HG02970 (cell line): Measurements from ENCODE around the gene CACNA2D1.

Source experiments
- ATAC-seq: cut with Tn5 transposase; IDR thresholded peaks from one replicate; pipeline ENCODE4 v1.9.1; 2021; ENCODE audit warnings: mild to moderate bottlenecking, moderate library complexity, moderate number of reproducible peaks; ENCODE audit not compliant: unreplicated experiment, low FRiP score

Gene CACNA2D1

GRCh38 chr7:82078807-82079206 is 364.8 kb downstream of the CACNA2D1 start:
- ATAC-seq, result no peak

DNA sequence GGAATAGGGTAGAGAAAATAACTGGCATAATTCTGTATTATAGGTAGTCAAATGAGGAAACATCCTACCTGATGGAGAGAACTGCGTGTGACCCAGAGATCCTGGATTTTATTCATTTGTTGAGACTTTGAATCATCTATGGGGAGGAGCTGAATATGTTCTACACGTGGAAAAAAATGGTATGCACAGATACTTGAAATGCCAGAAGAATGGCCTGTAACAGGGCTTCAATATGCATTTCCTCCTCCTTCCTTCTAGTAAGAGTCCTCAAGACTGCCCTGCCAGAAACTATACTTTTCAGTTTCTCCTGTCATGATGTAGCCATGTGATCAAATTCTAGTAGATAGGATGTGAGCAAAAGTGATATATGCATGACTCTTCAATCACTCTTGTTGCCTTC is 372.1 kb downstream of the CACNA2D1 start:
- ATAC-seq, result no peak

DNA sequence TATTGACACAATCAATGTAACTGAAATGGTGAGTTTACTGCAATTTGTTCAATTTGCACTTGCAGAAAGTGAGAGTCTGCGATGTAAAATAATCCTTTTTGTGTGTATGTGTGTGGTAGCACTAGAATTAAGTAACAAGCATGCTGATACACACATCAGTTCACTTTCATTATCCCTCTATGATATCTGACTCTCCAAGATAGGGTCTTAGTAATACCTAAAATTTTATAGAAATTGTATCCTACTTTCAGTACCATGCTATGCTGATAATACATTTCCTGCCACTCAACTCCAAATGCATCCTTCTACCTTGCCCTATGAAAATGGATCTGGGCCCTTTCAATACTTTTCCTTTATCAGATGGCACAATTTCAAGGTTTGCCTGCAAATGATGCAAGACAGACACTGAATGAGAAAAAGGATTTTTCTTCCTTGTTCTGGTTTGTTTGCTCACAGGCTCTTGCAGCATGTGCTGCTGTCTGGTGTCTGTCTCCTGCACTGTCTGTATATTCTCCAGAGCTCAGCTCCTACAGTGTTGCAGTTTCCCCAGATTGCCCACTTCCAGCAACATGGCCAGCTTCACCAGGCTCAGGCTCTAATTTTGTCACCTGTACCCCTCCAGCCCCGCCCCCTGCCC is 375.8 kb downstream of the CACNA2D1 start:
- no peak for ATAC-seq

GRCh38 chr7:82057476-82057875 is 386.1 kb downstream of the CACNA2D1 start:
- no peak for ATAC-seq

- no peak for ATAC-seq
Observed at GRCh38 chr7:82056282-82056681, 387.3 kb downstream of the CACNA2D1 start.

DNA sequence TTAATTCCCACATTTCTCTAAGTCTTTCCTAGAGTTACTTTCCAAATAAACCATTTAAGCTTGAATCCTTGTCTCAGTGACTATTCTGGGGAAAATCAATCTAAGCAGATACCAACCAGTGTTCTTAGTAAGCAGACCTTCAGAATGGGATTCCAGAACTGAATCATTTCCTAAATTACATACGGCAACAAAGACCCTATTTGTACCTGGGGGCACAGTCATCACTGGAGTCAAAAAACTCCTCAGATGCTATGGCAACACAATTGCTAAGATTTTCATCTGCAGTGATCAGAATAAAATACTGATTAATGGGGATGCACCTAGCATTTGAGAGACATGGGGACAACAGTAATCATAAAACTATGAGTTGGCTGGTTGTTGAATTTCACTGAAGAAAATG is 389.0 kb downstream of the CACNA2D1 start:
- no peak for ATAC-seq

GRCh38 chr7:82053453-82054032 is 390.0 kb downstream of the CACNA2D1 start:
- ATAC-seq, result no peak

DNA sequence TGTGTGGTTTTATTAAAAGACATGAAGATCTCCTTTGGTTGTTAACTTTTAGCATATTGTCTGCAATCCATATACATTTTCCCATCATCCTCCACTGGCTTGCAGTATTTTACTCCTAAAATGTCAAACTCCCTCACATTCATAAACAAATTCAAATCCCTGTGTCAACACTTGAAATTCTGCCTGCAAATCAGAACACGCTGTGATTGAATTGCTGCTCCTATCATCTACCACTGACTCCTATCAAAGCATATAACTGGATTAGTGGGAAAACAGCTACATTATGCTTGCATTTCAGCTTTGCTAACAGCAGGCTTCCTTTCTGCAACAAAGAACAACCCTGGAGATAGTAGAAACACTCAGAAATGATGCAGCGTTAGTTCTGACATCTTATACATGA is 392.0 kb downstream of the CACNA2D1 start:
- ATAC-seq, result no peak

DNA sequence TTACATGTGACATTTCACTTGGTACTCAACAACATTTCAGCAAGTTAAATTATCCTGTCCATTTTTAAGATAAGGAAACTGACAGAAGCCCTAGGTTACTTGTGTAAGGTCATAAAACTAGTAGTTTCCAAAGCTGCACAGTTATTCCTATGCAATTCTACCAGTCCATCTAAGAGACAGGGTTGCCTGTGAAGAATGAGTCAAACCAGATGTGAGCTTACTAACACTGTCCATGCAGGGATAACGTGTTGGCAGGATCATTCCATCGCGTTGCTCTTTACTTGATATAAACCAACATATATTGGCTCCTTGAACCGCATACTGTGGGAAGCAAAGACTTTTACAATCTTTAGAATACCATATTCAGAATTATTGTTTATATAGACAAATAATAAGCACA is 392.8 kb downstream of the CACNA2D1 start:
- no peak for ATAC-seq

DNA sequence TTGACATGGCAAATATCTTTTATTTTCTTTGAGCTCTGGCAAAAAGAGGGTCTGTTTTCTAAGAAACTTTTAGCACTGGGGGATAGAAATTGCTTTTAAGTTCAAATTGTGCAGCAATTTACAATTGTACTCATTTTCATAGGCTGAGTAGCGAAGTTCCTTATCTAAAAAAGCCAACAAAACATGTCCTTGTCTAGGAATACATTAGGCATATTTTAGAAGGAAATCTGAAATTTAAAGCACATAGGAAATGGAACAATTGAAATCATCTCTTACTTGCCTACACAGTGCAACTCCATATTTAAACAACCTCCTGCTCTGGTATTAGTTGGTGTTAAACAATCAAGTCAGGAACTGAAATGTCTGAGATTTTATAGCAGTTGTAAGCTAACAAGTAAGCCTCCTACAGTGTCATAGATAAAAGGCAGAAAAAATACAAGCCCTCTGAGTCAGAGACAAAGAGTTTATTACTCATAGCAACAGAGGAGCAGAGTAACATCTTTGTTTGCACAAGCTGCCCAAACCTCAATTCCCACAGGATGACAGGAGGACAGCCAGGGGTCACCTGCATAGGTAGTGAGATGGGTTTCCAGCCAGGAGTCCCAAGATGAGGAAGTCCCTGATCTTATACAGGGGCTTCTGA is 393.6 kb downstream of the CACNA2D1 start:
- no peak for ATAC-seq

- ATAC-seq, result no peak
Observed at GRCh38 chr7:82049442-82049841, 394.1 kb downstream of the CACNA2D1 start.

DNA sequence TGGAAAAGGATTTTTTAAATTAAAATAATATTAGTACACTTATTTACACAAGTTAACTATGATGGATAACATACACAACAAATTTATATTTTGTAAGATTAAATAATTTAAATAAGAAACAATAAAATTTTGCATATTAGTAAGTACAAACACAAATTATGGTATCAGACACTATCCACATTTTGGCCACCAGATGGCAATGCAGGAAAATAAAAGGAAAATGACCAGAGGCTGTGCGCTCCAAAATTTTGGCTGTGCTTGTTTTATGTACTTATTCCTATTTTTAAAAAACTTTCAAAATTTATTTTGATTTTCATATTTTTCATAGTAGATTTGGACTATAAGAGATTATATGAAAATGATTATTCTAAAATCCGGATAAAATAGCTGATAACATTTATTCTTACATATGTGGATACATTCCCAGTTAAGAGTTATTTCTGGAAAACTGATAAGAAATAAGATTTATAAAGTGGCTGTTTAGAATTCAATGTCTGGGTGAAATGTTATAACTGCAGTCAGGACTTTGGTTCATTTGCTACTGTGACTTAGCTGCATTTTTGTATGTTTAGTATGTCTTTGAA is 399.0 kb downstream of the CACNA2D1 start:
- ATAC-seq, result no peak

DNA sequence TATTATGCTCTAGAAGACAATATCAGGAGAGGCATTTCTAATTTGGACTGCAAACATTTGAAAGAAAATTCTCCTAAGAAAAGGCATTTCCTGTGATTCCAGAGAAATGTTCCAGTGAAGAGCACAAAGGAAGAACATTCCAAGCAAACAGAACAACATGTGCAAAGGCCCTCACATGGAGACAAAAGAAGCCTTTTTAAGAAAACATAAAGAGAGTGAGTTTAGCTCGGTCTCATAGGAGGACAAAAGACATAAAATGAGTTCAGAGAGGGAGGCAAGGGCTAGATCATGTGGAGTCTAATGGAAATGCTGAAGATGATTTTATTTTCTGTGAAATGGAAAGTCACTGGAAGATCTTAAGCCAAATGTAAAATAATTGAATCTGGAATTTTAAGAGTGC is 404.0 kb downstream of the CACNA2D1 start:
- no peak for ATAC-seq

DNA sequence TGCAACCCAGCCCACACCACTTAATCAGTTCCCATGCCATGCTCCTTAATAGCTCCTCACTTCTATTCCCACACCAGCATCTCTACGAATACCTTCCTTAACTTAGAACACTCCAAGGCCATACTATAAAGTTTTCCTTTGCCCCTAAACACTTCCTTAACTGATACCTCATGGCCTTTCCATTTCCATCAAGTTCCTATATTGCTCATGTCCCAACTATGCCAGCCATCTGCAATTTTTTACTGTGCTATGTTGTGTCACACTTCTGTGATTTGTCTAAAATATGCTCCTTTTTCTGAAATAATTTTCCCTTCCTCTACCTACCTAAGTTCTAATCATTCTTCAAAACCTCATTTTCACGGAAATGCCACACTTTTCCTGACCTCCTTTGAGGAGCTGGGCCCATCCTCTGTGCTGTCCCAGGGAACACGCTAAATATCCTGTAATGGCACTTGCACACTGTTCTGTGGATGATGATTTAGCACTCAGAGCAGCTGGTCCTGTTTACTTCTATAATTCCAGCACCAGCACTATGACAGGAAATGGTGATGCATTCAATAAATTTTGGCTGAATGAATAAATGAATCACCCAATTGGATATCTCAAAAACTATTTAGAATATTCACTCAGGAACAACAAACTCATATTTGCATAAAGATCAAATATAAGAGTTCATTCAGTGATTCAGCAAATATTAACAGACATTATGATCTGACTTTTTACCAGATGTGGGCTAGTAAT is 407.3 kb downstream of the CACNA2D1 start:
- no peak for ATAC-seq

DNA sequence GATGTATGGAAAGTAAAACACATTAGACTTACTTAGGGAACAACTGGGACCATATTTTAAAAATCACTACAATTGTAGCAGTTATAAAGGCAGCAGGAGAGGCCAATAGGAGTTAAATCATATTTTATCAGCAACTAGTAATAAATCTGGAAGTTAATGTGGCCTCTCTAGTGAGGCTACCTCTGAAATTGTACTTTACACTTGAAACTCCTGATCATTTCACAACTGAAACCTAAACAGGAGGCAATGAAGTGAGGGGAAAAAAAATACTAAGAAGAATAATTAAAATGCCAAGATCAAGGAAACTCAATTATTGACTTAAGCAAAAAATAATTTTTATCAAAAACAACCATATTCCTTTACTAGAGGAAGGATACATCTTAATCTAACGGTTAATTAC is 408.1 kb downstream of the CACNA2D1 start:
- no peak for ATAC-seq

GRCh38 chr7:82032901-82033300 is 410.7 kb downstream of the CACNA2D1 start:
- no peak for ATAC-seq

DNA sequence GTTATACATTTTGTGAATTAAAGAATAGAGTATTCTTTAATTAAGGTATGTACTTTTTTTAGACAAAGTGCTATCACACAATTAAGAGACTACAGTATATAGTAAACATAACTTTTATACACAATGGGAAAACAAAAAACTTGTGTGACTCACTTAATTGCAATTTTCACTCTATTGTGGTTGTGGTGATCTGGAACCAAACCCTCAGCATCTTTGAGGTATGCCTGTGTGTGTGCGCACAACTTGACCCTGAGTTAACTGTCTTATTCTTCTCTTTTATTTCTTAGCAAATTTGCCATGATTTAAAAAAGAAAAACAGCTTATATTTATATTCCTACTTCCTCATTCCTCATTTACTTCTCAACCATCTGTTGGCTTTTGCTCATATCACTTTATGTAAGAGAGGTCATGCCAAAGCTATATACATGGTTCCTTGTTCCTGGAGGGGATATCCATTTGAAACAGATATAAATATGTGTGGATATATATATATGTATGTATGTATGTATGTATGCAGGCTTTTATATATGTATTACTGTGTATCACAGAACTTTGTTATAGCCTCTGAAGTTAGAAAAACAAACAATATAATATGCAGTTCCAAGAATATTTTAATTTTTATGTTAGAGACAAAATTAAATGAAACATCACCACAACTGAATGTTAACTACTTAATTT is 414.2 kb downstream of the CACNA2D1 start:
- ATAC-seq, result no peak

- no peak for ATAC-seq
Observed at GRCh38 chr7:82028097-82028496, 415.5 kb downstream of the CACNA2D1 start.

- ATAC-seq, result no peak
Observed at GRCh38 chr7:82021713-82022112, 421.9 kb downstream of the CACNA2D1 start.

DNA sequence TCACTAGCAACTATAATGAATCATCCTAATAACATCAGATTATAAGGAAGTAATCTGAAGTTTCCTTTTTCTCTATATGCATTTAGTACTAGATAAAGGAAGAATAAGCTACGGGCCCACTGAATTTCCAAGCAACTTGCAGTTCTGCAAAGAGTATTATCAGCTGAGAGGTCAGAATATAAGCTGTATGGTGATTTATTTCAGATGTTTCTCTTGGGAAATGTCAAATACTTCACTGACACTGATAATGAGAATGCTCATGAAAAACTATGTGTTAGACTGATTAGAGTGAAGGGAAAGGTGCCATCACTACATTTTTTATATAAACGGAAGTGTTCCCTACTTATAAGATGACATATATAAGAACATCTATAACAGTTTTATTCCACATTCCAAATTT is 422.5 kb downstream of the CACNA2D1 start:
- no peak for ATAC-seq
